Measurements from ENCODE around the gene VEGFB. TPM values are rescaled to one million over a fixed set of nuclear protein-coding genes. Genes with fewer than 3 reads are reported as not detected.

The VEGFB gene
- total RNA-seq, 1 donor from 2014 or later = 44.9 TPM

DNA sequence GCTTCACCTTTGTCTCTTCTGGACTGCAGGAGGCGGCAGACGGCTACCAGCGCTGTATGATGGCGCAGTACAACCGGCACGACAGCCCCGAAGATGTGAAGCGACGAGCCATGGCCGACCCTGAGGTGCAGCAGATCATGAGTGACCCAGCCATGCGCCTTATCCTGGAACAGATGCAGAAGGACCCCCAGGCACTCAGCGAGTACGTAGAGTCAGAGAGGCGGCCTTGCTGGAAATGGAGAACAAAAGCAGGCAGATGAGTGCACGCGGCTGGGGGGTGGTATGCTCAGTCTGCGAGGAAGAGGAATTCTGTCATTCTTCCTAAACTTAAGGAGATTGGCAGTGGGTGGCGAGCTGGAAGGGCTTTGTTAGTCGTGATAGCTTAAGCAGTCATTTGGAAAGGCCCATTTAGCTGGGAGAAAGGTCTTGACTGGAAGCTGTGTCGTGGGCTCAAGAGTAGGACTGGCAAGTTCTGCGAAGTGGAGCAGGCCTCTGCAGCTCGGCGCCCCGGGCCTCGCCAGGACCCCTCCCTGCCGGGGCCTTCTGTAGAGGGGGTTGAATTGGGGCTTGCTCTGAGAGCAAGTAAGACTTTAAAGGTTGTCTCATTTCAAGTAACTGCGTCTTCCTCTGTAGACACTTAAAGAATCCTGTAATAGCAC is 30.8 kb upstream of the VEGFB start:
- DNase-seq (ENCODE audit: extremely low spot score in 2 of 2) = no peak
- TF ChIP-seq POLR2AphosphoS5 (IDR thresholded peaks at IDR 0.05; ENCODE audit: insufficient read depth in 1 of 2, low read depth in 1 of 2) (no peak), CTCF (IDR thresholded peaks at IDR 0.05) (no peak), POLR2A (IDR thresholded peaks at IDR 0.05) (no peak)
- Histone ChIP-seq H3K36me3 (peaks cover 0 to 53% of the 10 kb centered on the region in 2 donors), H3K4me3 (no peak overlapping the region), H3K9me3 (no peaks in the 10 kb centered on the region), H3K4me1 (peaks cover 23% of the 10 kb centered on the region), H3K27me3 (no peaks in the 10 kb centered on the region), H3K27ac (no peak overlapping the region)
- intact Hi-C loops (cut with DNase I) = no loop called here

GRCh38 chr11:64204080-64204440 is 30.3 kb upstream of the VEGFB start:
- no peaks in the 10 kb centered on the region for H3K27me3 ChIP-seq
- DNase-seq (ENCODE audit: extremely low spot score in 2 of 2) = no peak
- H3K9me3 ChIP-seq = no peaks in the 10 kb centered on the region
- peak overlapping the region; percentile 36 for H3K27ac ChIP-seq
- H3K36me3 ChIP-seq = peaks cover 0 to 49% of the 10 kb centered on the region in 2 donors
- H3K4me3 ChIP-seq = no peak overlapping the region
- intact Hi-C loops (cut with DNase I) = no loop called here
- no peak for TF ChIP-seq CTCF (IDR thresholded peaks at IDR 0.05)
- no peak for TF ChIP-seq POLR2AphosphoS5 (IDR thresholded peaks at IDR 0.05; ENCODE audit: insufficient read depth in 1 of 2, low read depth in 1 of 2)
- no peak for TF ChIP-seq POLR2A (IDR thresholded peaks at IDR 0.05)
- peaks cover 27% of the 10 kb centered on the region for H3K4me1 ChIP-seq

DNA sequence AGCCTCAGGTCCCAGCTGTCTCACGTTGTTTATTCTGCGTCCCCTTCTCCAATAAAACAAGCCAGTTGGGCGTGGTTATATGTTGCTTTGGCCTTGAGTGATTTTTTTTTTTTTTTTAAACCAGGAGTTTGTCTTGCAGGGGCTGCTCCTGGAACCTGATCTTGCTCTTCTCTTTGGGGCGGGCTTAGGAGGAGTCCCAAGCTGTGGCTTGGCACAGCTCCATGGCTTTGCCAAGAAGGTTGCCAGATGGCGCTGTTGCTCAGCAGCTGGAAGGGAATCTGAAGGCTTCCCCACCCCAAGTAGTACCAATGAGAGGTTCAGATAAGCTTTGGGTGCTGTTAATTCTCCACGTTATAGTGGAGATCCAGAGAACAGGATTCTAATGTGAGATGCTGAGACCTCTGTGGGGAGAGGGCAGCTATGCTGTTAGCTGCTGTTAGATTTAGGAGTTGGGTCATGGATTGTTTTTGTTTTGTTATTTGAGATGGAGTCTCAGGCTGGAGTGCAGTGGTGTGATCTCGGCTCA is 29.9 kb upstream of the VEGFB start:
- Histone ChIP-seq H3K36me3 (peaks cover 0 to 47% of the 10 kb centered on the region in 2 donors), H3K27ac (peak overlapping the region; percentile 36), H3K4me3 (no peak overlapping the region), H3K4me1 (peaks cover 27% of the 10 kb centered on the region), H3K9me3 (no peaks in the 10 kb centered on the region), H3K27me3 (no peaks in the 10 kb centered on the region)
- TF ChIP-seq CTCF (IDR thresholded peaks at IDR 0.05) (peak; percentile 50 to 71 (median 65)), POLR2A (IDR thresholded peaks at IDR 0.05) (no peak), POLR2AphosphoS5 (IDR thresholded peaks at IDR 0.05; ENCODE audit: insufficient read depth in 1 of 2, low read depth in 1 of 2) (peak in 1 of 2 donors; percentile 87)
- intact Hi-C loops (cut with DNase I) = no loop called here
- DNase-seq (ENCODE audit: extremely low spot score in 2 of 2) = no peak

DNA sequence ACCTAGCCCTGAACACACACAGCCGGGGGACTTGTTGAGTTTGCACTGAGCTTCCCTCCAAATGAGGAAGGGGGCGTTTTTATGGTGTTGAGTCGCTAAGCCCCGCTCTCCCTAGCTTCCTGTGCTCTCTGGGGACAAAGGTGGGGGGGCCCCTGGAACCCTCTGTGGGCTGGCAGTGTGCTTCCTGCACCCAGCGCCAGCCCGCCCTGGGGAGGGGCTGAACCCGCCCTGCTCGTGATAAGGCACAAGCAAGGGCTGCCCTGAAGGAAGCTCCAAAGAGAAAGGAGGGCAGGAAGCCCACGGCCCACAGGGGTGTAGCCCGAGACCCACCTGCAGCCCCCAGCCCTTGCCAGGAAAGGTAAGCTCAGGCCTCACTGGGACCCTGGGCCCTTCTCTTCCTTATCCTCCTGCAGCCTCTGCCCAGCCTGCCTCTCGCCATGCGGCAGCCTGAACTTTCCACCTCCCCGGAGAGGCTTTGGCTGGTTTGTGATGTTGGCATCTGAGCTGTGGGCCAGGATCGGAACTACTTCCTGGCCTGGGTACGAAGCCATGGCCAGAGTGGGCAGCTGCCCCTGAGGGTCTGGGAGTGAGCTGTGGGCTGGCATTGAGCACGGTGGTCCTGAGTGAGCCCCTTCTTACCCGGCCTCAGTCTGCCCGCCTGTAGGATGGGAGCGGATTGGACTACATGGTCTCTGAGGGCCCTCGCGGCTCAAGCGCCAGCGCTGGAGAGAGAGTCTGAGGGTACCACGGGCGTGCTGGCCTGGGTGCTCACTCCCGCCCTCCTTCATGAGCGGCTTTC is 27.7 kb upstream of the VEGFB start, which contains the start of gene FERMT3:
TSS of gene FERMT3 (plus strand) at position 265 of the 799 bp plus-strand sequence. CDS start 644 bp downstream, outside the sequence.
- peaks cover 0 to 25% of the 10 kb centered on the region in 2 donors for H3K36me3 ChIP-seq
- DNase-seq (ENCODE audit: extremely low spot score in 2 of 2) = no peak
- H3K9me3 ChIP-seq = no peaks in the 10 kb centered on the region
- TF ChIP-seq CTCF (IDR thresholded peaks at IDR 0.05) = no peak
- TF ChIP-seq POLR2AphosphoS5 (IDR thresholded peaks at IDR 0.05; ENCODE audit: insufficient read depth in 1 of 2, low read depth in 1 of 2) = peak in 1 of 2 donors; percentile 9
- H3K4me1 ChIP-seq = peaks cover 27% of the 10 kb centered on the region
- H3K27me3 ChIP-seq = no peaks in the 10 kb centered on the region
- peak within 1 kb of the TSS; percentile 76 for H3K27ac ChIP-seq
- intact Hi-C loops (cut with DNase I) = loop anchor here (5.0 kb wide), 1 partner anchor 91 kb away; no protein-coding TSS in a partner anchor
- H3K4me3 ChIP-seq = peak within 1 kb of the TSS; percentile 27 to 40
